Stimulated activated CD8-positive, alpha-beta memory T cell treated with anti-CD3 and anti-CD28 coated beads, Interleukin-7, amount 100 ng/mL, for 4 hours (primary cell): ENCODE data around the gene NEBL.
"Not testable (repeated sequence)": the region's sequence is repeated elsewhere in the genome, so short reads cannot be mapped to it uniquely, and the experiment has no call there.

Source experiments
- DNase-seq, 2 donors: peaks; one replicate each; pipeline ENCODE4 v3.0.0-alpha.2; 2020; ENCODE audit warnings: low read depth in 2 of 2

Gene NEBL

GRCh38 chr10:20897146-20897825, at the start of gene NEBL:
NEBL (minus strand) TSS chr10:20897311; CDS start chr10:20897205, 106 bp downstream.
- no peak for DNase-seq

GRCh38 chr10:20945546-20946332, 48.6 kb upstream of the NEBL start:
- no peak for DNase-seq

DNA sequence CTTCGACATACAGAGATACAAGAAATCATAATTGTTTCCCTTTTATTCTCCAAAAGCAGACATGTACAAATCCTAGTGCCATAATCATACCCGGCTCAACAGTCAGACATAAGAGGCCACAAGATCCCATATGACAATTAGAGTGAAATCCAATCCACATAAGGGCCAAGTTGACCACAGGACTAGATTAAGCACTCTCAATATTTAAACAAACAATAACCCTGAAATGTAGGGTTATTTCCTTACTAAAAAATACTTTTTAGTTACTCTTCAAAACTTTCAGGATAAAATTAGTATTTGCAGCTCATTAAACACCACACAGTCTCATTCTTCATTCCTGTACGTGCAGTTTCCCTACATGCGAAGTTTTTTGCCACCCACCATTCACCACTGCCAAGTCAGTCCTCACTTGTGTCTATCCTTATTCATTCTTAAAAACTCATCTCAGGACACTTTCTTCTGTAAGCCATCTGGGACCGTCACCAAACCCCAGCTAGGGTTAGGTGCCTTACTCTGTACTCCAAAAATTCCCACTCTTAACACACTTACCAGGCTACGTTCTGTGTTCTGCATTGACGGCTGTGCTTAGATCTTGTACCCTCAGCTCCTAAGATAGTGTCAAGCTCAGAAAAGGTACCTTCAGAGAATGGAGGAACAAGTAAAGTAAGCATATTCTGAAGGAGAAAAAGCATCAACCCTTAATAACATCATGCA, 47.8 kb upstream of the NEBL start:
- no peak for DNase-seq

GRCh38 chr10:20939414-20939813, 42.3 kb upstream of the NEBL start:
- not testable (repeated sequence) for DNase-seq

- DNase-seq = no peak
Measured at GRCh38 chr10:20936396-20936795, 39.3 kb upstream of the NEBL start.

DNA sequence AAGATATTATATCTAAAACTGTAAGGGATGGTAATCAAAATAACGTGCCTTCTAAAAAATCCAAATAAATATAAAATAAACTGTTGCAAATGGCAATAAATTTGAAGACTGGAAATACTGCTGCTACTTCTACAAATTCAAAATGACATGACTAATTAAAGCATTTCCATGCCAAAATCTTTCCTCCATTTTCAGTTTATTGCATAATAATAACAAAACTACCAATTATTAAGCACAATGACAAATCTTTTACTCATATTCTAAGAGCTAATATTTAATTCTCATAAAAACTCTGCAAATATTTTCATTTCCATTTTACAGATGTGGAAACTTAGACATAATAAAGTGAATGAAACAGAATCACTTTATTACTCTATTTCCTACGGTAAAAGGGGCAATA, 38.8 kb upstream of the NEBL start:
- DNase-seq = no peak

- DNase-seq = no peak
Measured at GRCh38 chr10:20935301-20935700, 38.2 kb upstream of the NEBL start.

DNA sequence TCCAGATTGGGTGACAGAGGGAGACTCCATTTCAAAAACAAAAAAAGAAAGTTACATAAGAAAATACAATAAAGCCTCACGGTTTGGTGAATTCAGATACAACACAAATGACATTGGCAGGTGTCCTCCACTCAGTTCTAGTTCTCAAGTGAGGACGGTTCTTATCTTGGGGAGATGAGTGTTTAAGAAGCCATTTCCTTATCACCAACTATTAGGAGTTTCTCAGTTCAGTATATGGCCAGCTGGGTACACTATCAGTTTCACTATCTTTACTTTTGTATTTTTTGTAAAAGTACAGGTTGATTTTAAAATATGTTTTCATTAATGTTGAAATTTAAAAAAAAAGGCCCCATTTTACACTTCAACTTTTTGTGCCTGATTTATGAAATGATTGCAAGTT, 36.6 kb upstream of the NEBL start:
- no peak for DNase-seq

DNA sequence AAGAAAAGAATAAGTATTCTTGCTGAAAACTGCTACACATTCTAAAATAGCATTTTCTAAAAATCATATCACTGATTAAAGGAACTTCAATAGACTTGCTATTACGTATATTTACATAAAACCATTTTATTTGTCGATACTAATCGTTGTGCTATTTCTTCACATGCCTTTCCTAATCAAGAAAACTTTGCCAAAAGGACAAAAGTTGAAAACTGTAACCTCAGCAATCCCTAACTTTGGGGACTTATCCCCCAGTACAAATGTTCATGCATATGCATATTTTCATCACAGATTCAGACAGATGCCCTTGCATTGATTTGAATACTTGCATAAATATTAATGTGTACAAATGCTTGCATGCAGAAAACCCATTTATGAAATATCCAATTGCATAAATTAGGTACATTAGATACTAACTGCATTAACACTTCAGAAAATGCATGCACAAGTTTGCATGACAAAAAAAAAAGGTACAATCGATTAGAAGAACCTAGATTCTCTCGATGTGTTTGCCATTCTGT, 35.6 kb upstream of the NEBL start:
- DNase-seq = no peak

- no peak for DNase-seq
Measured at GRCh38 chr10:20931156-20931795, 34.2 kb upstream of the NEBL start.

DNA sequence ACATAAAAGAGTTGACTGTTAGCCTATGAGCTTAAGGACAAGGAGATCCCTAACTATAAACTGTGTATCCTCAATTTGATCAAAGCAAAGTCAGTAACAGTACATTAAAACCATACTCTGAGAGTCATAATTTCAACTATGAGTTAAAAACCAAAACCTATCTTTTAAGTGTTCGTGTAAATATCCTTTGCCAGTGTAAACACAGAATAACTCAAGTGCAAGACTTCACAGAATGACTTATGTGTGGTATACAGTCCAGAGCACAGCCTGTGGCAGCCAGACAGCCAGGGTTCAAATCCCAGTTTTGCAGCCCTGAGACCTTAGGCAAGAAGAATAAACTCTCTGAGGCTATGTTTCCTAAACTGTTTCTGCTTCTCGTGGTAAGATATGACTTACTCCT, 30.3 kb upstream of the NEBL start:
- DNase-seq = no peak

- DNase-seq = no peak
Measured at GRCh38 chr10:20922451-20922850, 25.3 kb upstream of the NEBL start.

DNA sequence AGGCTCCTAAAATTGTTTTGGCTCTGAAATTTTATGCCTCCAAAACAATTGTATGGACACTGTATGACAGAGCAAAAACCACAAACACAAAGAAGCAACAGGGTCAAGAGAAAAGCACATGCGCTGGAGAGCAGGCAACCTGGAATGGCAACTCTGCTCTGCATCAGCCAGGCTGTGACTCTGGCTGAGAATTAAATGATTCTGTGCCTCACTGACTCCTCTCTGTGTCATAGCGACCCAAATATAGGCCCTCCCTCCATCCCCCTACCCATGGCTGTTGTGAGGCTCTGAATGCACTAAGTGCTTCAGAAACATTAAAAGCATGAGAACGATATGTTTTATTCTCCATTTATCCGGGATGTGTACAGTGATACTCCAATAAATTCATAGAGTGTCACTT, 24.9 kb upstream of the NEBL start:
- DNase-seq = no peak

- DNase-seq = no peak
Measured at GRCh38 chr10:20920061-20920460, 22.9 kb upstream of the NEBL start.

- DNase-seq = no peak
Measured at GRCh38 chr10:20919481-20919880, 22.4 kb upstream of the NEBL start.

GRCh38 chr10:20916976-20917375, 19.9 kb upstream of the NEBL start:
- DNase-seq = no peak

- DNase-seq = no peak
Measured at GRCh38 chr10:20912969-20913368, 15.9 kb upstream of the NEBL start.

GRCh38 chr10:20911626-20912025, 14.5 kb upstream of the NEBL start:
- DNase-seq = no peak

- DNase-seq = no peak
Measured at GRCh38 chr10:20909801-20910200, 12.7 kb upstream of the NEBL start.

DNA sequence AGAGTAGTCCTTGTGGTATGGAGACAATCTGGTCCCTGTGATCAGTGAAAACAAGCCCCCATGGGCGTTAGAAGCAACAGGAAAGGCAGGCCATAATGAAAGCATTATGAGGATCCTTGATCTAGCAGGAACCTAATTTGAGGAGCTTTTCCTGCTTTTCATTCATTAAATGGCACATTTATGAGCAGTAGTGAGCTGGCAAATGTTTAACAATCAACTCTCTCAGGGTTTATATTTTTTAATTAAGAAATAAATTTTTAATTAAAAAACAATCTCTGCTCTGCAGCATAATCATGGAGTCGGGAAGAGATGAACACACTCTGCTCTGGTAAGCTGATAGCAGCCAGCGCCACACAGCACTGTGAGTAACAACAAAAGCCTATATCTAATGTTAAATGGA, 11.3 kb upstream of the NEBL start:
- DNase-seq = no peak

DNA sequence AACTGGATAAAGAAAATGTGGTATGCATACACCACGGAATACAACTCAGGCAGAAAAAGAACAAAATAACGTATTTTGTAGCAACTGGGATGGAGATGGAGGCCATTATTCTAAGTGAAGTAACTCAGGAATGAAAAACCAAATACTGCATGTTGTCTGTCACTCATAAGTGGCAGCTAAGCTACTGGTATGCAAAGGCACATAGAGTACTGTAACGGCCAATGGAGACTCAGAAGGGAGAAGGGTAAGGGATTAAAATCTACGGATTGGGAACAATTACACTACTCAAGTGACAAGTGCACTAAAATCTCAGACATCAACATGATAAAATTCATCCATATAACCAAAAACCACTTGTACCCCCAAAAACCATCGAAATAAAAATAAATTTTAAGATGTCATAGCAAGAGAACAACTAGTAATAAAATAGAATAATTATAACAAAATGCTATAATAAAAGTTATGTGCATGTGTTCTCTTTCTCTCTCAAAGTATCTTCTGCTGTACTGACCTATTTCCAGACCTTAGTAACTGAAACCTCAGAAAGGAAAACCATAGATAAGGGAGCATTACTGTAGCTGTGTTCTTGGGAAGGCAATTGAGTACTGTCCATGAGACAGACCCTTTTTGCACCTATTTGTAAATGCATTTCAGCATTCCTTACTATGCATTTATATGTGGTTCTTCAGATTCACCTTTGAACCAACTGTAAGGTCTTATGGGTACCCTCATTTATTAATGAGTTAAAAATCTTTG, 6.7 kb upstream of the NEBL start:
- DNase-seq = no peak
